Measurements from ENCODE around the gene GRK1.

Gene GRK1

GRCh38 chr13:113763254-113763653 is 96.2 kb downstream of the GRK1 start:
- DNase-seq, result no peak

DNA sequence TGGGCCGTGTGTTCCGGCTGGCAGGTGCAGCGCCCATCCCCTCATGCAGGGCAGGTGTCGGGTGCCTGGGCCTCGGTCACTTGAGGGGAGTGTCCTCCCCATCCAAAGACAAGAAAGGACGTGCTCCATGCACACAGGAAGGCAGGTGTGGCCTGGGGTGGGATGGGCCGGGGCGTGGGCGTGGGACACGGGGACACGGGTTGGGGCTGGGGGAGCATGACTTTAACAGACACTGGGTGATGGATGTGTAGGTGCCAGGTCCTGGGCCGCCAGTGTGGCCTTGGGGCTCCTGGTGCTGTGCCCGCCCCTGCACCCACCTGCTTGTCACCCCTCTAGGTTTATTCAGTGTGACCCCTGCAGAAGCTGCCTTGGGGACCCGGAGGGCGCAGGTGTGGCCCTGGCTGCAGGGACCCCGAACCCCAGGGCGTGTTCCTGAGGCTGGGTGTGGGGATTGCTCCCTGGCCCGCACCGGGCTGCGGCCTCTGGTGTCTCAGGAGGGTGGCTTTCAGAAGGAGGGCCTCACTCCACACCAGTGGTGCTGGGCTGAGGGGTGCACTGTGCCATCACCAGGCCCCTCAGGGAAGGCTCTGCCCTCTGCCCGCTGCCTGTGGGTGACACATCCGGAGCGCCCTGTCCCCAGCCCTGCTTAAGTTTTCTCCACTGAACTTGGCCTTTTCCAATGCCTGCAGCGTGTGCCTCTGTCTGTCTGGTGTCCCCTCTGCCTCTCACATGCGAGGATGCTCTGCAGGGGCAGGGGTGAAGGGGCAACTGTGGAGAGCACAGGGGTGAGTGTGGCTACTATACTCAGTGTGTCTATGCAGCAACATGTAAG is 97.2 kb downstream of the GRK1 start:
- DNase-seq, result no peak

DNA sequence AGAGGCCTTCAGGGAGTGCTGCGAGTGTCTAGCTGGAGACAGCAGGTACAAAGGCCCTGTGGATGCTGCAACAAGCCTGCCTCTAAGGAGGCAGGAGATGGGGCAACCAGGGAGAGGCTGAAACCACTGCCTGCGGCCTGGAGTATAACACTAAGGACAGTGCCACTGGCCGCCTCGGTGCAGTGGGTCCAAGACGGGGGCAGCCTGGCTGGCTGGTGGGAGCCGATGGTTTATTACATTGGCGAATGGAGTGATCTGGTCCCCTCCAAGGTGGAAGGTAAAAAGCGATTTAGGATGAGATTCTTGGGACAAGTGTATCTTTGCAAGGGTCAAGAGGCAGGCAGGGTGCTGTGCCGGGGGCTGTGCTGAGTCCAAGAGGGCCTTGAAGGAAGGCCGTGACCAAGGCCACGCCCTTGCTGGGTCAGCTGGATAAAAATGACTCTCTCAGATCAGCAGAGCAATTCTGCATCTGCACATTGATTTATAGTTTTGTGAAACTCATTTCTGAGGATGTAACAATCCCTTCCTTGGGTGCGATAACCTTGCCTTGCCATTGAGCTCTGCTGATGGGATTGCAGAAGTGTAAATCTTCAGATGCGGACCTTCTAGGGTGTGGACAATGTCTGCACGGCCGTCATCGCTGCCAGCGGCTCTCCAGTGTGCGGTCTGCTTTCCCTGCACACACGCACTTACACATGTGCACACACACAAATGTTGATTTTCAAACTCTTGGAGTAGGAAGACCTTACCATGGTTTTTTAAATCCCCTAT is 98.0 kb downstream of the GRK1 start:
- DNase-seq, result no peak

DNA sequence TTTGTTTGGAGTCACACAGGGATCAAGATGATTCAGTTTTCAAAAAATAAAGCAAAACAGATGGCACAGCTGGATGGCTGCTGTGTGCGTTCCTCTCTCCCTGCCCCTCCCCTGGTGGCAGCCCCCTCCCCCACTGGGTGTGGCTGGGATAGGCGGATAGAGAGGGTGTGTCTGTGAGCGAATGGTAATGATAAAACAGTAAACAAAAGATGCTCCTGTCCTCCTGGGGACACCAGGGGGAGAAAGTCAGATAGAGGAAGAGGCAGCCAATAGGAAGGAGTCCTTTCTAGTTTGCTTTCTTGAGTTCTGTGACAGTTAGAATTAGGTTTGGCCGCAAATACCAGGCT is 98.5 kb downstream of the GRK1 start:
- DNase-seq, result no peak

DNA sequence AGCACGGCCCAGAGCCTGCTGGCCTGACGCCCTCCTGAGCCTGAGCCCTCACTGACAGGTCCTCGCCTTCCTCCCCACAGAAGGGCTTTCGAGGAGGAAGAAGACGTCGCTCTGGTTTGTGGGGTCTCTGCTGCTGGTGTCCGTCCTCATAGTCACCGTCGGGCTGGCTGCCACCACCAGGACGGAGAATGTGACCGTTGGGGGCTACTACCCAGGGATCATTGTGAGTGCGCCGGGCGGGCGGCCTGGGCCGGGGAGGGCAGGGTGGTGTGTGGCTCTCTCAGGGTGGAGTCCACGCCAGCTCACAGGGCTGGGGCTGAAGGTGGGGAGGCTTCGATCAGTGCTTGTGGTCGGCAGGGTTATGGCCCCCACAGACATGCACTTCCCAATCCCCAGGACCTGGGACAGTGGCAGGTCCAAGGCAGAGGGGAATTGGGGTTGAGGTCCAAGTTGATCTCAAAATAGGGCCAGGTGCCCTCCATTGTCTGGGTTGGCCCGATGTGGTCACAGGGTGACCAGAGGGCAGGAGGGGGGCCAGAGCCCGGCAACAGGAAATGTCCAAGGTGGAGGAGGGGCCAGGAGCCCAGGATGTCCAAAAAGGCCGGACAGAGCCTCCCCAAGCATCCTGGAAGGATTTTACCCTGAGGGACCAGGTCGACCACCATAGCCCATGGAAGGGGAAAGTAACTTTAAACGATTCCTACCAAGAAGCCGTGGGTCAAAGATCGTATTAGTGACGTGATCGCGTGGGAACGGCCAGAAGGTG is 99.2 kb downstream of the GRK1 start:
- DNase-seq, result no peak

DNA sequence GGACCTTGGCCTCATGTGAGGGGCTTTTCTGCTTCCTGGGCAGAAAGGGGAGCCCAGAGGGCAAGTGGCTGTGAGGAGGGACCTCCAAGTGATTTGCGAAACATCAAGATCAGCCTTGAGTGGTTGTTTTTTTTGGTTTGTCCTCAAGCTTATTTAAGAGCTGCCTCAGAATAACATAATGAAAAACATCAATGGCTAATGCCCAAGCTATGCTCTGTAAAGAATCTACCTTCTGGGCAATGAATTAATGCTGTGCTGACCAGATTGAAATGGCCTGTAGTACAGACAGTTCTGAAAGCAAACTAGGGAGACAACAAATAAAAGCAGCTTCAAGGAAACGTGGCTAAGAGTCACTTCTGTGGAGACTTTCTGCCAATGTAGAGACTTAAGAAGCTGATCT is 100.3 kb downstream of the GRK1 start:
- no peak for DNase-seq

- DNase-seq, result no peak
These were observed 101.2 kb downstream of the GRK1 start for GRCh38 chr13:113768018-113768905.

DNA sequence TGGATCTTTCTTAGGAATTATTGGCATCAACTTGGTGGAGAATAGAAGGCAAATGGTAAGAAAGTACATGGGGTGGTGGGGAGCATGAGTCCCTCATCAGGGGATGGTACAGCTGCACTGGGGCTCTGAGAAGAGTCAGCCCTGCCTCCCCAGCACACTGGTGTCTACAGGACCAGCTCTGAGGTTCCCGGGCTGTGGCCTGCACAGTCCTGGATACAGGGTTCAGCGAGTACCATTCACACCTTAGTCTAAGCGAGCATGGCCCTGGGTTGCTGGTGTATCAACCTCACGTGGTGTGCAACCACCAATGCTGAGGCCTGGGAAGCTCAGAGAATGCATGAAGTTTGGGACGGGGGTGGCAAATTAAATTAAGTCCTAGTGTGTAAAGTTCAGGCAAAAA is 102.1 kb downstream of the GRK1 start:
- no peak for DNase-seq

- no peak for DNase-seq
These were observed 102.9 kb downstream of the GRK1 start for GRCh38 chr13:113769881-113770280.

GRCh38 chr13:113770441-113770840 is 103.4 kb downstream of the GRK1 start:
- DNase-seq, result no peak

DNA sequence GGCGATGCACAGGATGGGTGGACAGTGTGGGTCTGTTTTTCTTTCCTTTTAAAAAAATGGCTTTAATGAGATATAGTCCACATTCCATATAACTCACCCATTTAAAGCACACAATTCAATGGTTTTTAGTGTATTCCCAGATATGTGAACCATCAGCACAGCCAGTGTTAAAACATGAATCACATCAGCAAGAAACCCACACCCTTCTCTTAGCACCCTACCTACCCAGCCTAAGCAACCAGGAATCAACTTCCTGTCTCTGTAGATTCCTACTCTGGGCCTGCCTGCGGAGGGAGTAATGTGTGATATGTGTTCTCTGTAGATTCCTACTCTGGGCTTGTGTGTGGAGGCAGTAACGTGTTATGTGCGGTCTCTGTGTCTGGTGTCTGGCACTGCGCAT is 103.9 kb downstream of the GRK1 start:
- no peak for DNase-seq

DNA sequence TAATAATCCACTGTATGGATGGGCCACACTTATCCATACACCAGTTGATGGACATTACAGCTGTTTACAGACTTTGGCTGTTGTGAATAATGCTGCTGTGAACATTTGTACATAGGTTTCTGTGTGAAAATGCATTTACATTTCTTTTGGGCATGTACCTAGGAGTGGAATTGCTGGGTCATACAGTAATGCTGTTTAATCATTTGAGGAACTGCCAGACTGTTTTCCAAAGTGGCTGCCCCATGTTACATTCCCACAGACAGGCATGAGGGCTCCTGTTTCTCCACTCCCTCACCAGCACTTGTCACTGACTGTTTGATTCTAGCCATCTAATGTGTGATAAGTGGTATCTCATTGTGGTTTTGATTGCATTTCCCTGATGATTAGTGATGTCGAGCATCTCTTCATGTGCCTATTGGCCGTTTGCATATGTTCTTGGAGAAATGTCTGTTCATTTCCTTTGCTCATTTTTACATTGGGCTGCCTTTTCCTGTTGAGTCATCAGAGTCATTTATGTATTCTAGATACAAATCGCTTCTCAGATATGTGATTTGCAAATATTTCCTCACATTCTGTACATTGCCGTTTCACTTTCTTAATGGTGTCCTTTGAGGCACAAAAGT is 104.8 kb downstream of the GRK1 start:
- peak; percentile 40 for DNase-seq

DNA sequence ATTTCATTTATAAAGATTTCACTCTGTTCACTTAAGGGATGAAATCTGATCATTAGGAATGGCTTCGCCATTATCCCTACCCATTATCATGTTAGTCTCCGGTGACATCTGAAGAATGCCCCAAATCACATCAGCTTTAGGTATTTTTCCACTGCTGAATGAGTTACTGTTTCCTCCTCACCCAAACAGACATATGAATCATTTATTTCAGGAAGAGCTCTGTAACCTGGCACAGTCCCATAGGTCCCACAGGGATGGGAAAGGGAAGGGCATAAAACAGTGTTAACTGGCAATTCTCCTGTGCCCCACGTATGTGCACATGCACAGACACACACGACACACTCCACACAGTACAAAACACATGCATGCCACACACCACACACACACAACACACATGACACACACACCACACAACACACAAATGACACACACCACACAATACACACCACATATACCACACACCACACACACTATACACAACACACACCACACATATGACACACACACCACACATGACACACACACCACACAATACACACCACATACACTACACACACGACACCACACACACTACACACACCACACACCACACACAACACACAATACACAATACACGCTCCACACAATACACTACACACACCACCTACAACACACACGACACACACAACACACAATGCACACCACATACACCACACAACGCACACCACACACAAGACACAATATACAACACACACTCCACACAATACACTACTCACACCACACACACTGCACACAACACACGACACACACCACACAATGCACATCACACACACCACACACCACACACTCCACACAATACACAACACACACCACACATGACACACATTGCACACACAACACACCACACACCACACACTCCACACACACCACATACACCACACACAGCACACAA is 107.4 kb downstream of the GRK1 start:
- DNase-seq, result peak; percentile 51

GRCh38 chr13:113775451-113776145 is 108.6 kb downstream of the GRK1 start:
- no peak for DNase-seq

DNA sequence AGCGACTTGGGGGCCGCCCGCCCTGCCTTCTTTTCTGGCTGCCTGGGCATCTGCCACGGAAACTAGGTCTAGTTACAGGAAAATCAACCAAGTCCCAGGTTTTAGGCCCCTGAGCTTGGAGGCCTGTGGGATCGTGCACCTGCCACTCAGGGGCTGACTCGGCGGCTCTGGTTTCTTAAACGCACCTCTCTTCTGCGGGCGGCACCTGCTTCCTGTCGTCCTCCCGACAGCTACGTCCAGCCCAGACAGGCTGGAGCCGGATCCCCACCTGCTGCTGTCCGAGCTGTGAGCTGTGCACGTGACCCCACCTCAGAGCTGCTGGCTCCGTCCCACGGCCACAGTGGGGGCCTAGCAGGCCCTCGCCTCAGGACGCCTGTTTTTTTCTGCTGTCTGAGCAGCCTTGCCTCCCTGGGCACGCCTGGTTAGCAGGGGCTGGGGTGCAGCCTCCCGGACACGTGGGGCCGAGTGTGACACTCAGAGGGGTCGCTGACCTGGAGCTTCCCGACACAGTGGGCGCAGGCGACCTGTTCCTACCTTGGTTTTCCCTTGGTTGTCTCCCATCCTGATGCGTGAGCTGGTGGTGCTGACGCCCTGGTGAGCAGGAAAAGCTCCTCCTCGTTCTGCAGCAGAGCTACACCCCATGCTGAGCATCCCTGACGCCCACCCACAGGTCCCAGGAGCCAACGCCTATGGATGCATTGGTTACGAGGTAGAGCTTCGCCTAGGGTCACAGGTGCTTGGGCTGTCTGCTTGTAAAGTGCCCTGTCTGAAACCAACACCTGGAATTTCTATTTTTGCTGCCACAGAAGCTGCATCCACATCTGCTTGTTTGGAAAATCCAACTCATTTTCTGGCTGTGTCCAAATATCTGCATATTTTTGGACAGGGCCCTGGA is 109.5 kb downstream of the GRK1 start:
- no peak for DNase-seq

DNA sequence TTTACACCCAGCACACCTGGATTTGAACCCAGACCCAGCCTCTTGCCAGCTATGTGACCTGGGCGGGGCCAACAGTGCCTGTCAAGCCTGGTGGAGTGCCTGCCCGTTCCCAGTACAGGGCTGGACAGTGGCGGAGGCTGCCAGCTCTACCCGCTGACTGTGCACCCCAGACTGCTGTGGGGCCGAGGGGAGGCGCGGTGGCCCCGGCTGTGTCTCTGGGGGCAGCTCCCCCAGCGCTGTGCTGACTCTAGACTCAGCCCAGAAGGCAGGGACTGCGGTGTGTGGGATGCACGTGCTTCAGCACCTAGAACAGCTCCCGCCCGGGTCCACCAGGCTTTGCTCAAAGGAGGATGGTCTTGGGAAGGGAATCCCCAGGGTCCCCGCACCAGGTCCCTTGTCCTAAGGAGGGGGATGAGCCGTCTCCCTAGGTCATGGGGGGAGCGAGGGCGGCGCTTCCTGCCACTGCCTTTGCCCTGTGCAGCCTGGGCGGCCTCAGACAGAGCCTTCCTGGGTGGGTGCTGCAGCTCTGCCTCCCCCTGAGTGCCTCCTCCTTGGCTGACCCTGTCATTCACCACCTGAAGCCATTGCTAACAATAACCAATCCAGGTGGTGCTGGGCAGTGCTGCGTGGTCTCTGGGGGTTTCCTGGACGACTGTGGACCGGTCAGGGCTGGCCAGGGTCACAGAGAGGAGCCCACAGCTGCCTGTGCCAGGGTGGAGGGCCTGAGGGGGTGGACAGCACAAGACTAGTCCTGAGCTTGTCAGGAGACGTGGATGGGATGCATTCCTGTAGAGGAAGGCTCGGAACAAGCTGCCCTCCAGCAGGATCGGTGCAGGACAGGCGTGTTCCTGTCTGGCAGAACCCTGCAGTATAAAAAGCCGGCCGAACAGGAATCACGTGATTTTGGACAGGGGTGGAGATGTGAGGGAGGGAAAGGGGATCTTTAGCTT is 110.6 kb downstream of the GRK1 start:
- DNase-seq, result no peak

DNA sequence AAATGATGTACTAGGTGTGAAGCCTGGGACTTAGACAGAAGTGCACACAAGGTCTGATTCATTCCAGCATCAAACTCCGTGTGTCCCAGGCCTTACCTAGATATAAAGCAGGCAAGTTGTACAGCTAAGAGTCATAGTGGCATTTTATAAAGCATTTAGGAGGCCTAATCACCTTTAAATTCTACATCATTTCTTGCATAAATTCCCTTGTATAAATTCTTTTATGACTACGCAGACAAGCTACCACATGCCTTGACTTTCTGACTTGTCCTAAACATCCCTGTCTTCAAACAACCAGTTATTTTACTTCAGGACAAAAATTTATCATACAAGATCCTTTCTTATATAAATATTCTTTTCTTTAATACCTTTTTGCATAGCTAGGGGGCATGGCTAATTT is 114.6 kb downstream of the GRK1 start:
- DNase-seq, result no peak

DNA sequence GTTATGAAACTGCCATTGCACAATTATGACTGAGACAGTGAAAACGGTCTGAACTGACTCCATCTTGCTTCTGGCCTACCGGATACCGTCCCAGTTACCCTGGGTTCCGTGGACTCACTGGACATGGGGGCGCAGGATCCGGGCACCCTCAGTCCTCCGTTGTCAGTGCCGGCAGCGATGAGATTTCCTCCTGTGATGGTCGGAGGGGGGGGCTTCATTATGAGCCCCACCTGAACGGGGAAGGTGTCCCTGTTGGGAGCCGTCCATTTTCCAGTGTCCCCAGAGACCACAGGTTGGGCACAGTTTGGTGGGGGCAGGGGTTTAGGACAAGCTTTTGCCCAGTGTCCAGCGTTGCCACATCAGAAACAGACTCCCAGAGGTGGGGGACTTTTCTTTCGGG is 115.5 kb downstream of the GRK1 start:
- no peak for DNase-seq

All from HCEC 1CT (cell line).